K562 (cell line): Measurements from ENCODE around the gene WFIKKN1. TPM values are rescaled to one million over a fixed set of nuclear protein-coding genes. Genes with fewer than 3 reads are reported as not detected.

Experiments used
- ATAC-seq: fragments of 200-7000 bp; cut with Tn5 transposase; 3 replicates; pipeline ENCODE4 v1.9.1; 2020; ENCODE audit warnings: moderate library complexity
- BruUV-seq: library from RNA; stranded (reverse); fragments of 400-500 nt; replicated peaks from 2 replicates; lab custom pipeline; 2021; lab: Mats Ljungman, UMichigan
- CTCF ChIA-PET: fragments of 300-600 bp; formaldehyde crosslinking; extraction: SDS; loops from one replicate; lab custom pipeline; 2021; ENCODE audit warnings: low intra/inter-chr PET ratio; lab: Yijun Ruan, JAX
- POLR2A ChIA-PET: fragments of 300-600, 350-650 bp; sonication (Branson Sonifier 250); formaldehyde crosslinking; extraction: SDS; loops from one replicate; lab custom pipeline; 2021; ENCODE audit warnings: antibody characterized with exemption, inconsistent platforms; lab: Yijun Ruan, JAX
- DNase-seq, 4 experiments: peaks; one replicate each; pipeline versions ENCODE4 v3.0.0 to v3.0.0-alpha.2; 2011 to 2018; ENCODE audit warnings: low spot score in 3 of 4, mixed read lengths in 3 of 4; ENCODE audit errors: extremely low read depth in 1 of 4
- FAIRE-seq: peaks from 2 replicates; lab custom pipeline; 2011; peaks lifted over from hg19 to GRCh38; lab: Jason Lieb, UNC
- H2AFZ ChIP-seq: 2 replicates; pipeline ENCODE4 v1.6.0; 2011; ENCODE audit warnings: low read depth, low read length, control low read depth, inconsistent platforms
- H3K27ac ChIP-seq: fragments of 200-600 bp; 3 replicates; pipeline ENCODE4 v1.8.0; 2011; ENCODE audit warnings: low read depth, mild to moderate bottlenecking, control low read depth, inconsistent platforms, low read length, moderate library complexity, mixed read lengths; ENCODE audit errors: extremely low read depth
- H3K27me3 ChIP-seq, 2 experiments: fragments of 300-600 bp in 1 of 2; 2 replicates in 1 of 2; 3 replicates in 1 of 2; pipeline versions ENCODE4 v1.6.0 to v1.8.0; 2011; ENCODE audit warnings: inconsistent platforms in 2 of 2, low read length in 2 of 2, mild to moderate bottlenecking in 1 of 2, mixed read lengths in 1 of 2, moderate library complexity in 1 of 2; ENCODE audit not compliant: control insufficient read depth in 2 of 2, insufficient read depth in 2 of 2
- H3K36me3 ChIP-seq: fragments of 300-600 bp; 3 replicates; pipeline ENCODE4 v1.8.0; 2011; ENCODE audit warnings: mild to moderate bottlenecking, low read length, inconsistent platforms; ENCODE audit not compliant: control insufficient read depth, insufficient read depth
- H3K4me1 ChIP-seq, 2 experiments: fragments of 200-600 bp in 1 of 2; replicated peaks in 1 of 2; 2 replicates in 1 of 2; 3 replicates in 1 of 2; pipeline versions ENCODE4 v1.5.1 to v1.8.0; 2011; ENCODE audit warnings: inconsistent platforms in 2 of 2, low read length in 2 of 2, mild to moderate bottlenecking in 1 of 2, mixed read lengths in 1 of 2, moderate library complexity in 1 of 2; ENCODE audit not compliant: control insufficient read depth in 2 of 2, insufficient read depth in 2 of 2
- H3K4me2 ChIP-seq: 2 replicates; pipeline ENCODE4 v1.6.1; 2011; ENCODE audit warnings: low read length, control low read depth, inconsistent platforms, mixed read lengths; ENCODE audit not compliant: insufficient read depth
- H3K4me3 ChIP-seq: fragments of 200-600 bp; sonication (generic), shearing (Covaris generic); 2 replicates; pipeline ENCODE4 v1.5.1; 2016; ENCODE audit warnings: control low read depth, inconsistent platforms
- H3K79me2 ChIP-seq: fragments of 200-600 bp; 3 replicates; pipeline ENCODE4 v1.8.0; 2011; ENCODE audit warnings: low read length, inconsistent platforms; ENCODE audit not compliant: control insufficient read depth, insufficient read depth
- H3K9ac ChIP-seq, 2 experiments: 2 replicates each; pipeline versions ENCODE4 v1.6.0 to v1.6.1; 2011; ENCODE audit warnings: low read depth in 2 of 2, low read length in 2 of 2, control low read depth in 1 of 2, inconsistent platforms in 1 of 2, mild to moderate bottlenecking in 1 of 2, mixed read lengths in 1 of 2; ENCODE audit not compliant: insufficient read depth in 1 of 2
- H3K9me1 ChIP-seq: one replicate; pipeline ENCODE4 v1.6.0; 2011; ENCODE audit warnings: inconsistent platforms, mild to moderate bottlenecking, low read length, moderate library complexity; ENCODE audit not compliant: control insufficient read depth, insufficient read depth
- H3K9me3 ChIP-seq: replicated peaks from 2 replicates; pipeline ENCODE4 v1.5.1; 2011; ENCODE audit warnings: low read depth, low read length, inconsistent platforms; ENCODE audit not compliant: control insufficient read depth, insufficient read depth
- H4K20me1 ChIP-seq: replicated peaks from 2 replicates; pipeline ENCODE4 v1.6.1; 2011; ENCODE audit warnings: low read length, inconsistent platforms, mixed read lengths; ENCODE audit not compliant: control insufficient read depth, insufficient read depth
- BMI1 ChIP-seq: fragments of 150-350 bp; IDR thresholded peaks from 2 replicates; pipeline ENCODE4 v1.6.1; 2014; ENCODE audit warnings: low read length
- BRCA1 ChIP-seq, 2 experiments: fragments of 450-650 bp in 1 of 2; sonication (generic) in 1 of 2; formaldehyde crosslinking in 1 of 2; IDR thresholded peaks; 2 replicates each; pipeline versions ENCODE4 v1.5.0 to v1.6.1; 2017 to 2020; ENCODE audit warnings: mild to moderate bottlenecking in 1 of 2, missing genetic modification reagents in 1 of 2
- CHD1 ChIP-seq: fragments of 200-600 bp; sonication (generic); IDR thresholded peaks from one replicate; pipeline ENCODE4 v1.6.1; 2012; ENCODE audit warnings: mild to moderate bottlenecking, moderate library complexity, low read length, inconsistent platforms
- CXXC5 ChIP-seq: fragments of 250-450 bp; sonication (Bioruptor Pico); IDR thresholded peaks from 2 replicates; pipeline ENCODE4 v1.8.0; 2022; ENCODE audit warnings: inconsistent platforms, mild to moderate bottlenecking, moderate library complexity
- E2F3 ChIP-seq: fragments of 250-450 bp; sonication (Bioruptor Pico); IDR thresholded peaks from 2 replicates; pipeline ENCODE4 v1.4.0; 2020; ENCODE audit warnings: mild to moderate bottlenecking
- ETV1 ChIP-seq: fragments of 450-650 bp; conservative IDR thresholded peaks from 2 replicates; pipeline ENCODE4 v1.6.1; 2016; ENCODE audit warnings: missing genetic modification characterization, control low read depth, low read depth, missing compliant biosample characterization
- IFI16 ChIP-seq: fragments of 250-450 bp; sonication (Bioruptor Pico); IDR thresholded peaks from 2 replicates; pipeline ENCODE4 v2.1.2; 2022; ENCODE audit warnings: mild to moderate bottlenecking, inconsistent platforms
- ILF3 ChIP-seq: fragments of 450-650 bp; IDR thresholded peaks from 2 replicates; pipeline ENCODE4 v1.6.1; 2018; ENCODE audit warnings: antibody characterized with exemption, mild to moderate bottlenecking, moderate library complexity, borderline replicate concordance
- KHSRP ChIP-seq: fragments of 450-650 bp; IDR thresholded peaks from 2 replicates; pipeline ENCODE4 v1.6.1; 2017
- NCOA2 ChIP-seq, 2 experiments: fragments of 450-650 bp; IDR thresholded peaks; 2 replicates each; pipeline ENCODE4 v1.6.1; 2018; ENCODE audit warnings: mild to moderate bottlenecking in 2 of 2, moderate library complexity in 1 of 2; ENCODE audit not compliant: partially characterized antibody in 2 of 2
- NEUROD1 ChIP-seq: fragments of 150-350 bp; IDR thresholded peaks from 2 replicates; pipeline ENCODE4 v1.6.1; 2014; ENCODE audit warnings: borderline replicate concordance, low read length, low read depth; ENCODE audit not compliant: partially characterized antibody
- NFIC ChIP-seq: fragments of 450-650 bp; IDR thresholded peaks from 2 replicates; pipeline ENCODE4 v1.6.1; 2017; ENCODE audit warnings: mild to moderate bottlenecking, inconsistent platforms
- PURB ChIP-seq: sonication (generic); formaldehyde crosslinking; IDR thresholded peaks from 2 replicates; pipeline ENCODE4 v1.9.0; 2021; ENCODE audit warnings: low read depth, mild to moderate bottlenecking, missing genetic modification reagents
- SMAD3 ChIP-seq: fragments of 450-650 bp; formaldehyde crosslinking; conservative IDR thresholded peaks from 2 replicates; pipeline ENCODE4 v1.4.0; 2020; ENCODE audit warnings: mild to moderate bottlenecking
- SRF ChIP-seq, 2 experiments: fragments of 250-450, 450-650 bp in 1 of 2; sonication (Bioruptor Pico) in 1 of 2; sonication (generic) in 1 of 2; formaldehyde crosslinking; IDR thresholded peaks; 2 replicates each; pipeline versions ENCODE4 v1.5.0 to v1.5.1; 2020 to 2022; ENCODE audit warnings: mild to moderate bottlenecking in 1 of 2, missing genetic modification reagents in 1 of 2
- U2AF1 ChIP-seq: fragments of 200-400 bp; formaldehyde crosslinking; optimal IDR thresholded peaks from 2 replicates; pipeline ENCODE3; 2017; ENCODE audit warnings: mild to moderate bottlenecking, low read depth, low read length, moderate library complexity
- ZNF551 ChIP-seq: fragments of 250-450 bp; sonication (Bioruptor Pico); IDR thresholded peaks from 2 replicates; pipeline ENCODE4 v1.5.0; 2021; ENCODE audit warnings: mild to moderate bottlenecking, moderate library complexity
- WGBS: fragments of 100-300 bp; shearing (Covaris generic); methylation state at CpG from one replicate; pipeline ENCODE4 v1.1.6; 2016; ENCODE audit warnings: low coverage, mixed read lengths; ENCODE audit not compliant: insufficient coverage; ENCODE audit errors: missing lambda C conversion rate; 5-methylcytosine and 5-hydroxymethylcytosine counted together
- in situ Hi-C: fragments of 300-500 bp; cut with MboI; formaldehyde crosslinking; loops from 4 replicates; pipeline ENCODE4 v1.15.0; 2018; ENCODE audit warnings: inconsistent platforms, mixed read lengths
- intact Hi-C: fragments of 100-400 bp; cut with micrococcal nuclease; formaldehyde crosslinking; loops from 2 replicates; pipeline ENCODE4 v1.14.2; 2022
- polyA plus RNA-seq, 8 experiments: library from polyadenylated mRNA; depleted of rRNA in 4 of 8; stranded (reverse) in 5 of 8; unstranded in 3 of 8; fragments of >200 nt; fragmentation: Nextera tagmentation in 2 of 8; fragmentation: Illumina TruSeq in 1 of 8; extraction: Ambion mirVana in 2 of 8; extraction: Trizol in 1 of 8; gene quantifications; 2 replicates each; pipeline versions ENCODE4 v1.2.1 to v1.2.3, GENCODE V29; 2011 to 2014; ENCODE audit warnings: inconsistent platforms in 1 of 8, missing spikeins in 1 of 8
- total RNA-seq, 7 experiments: library from RNA; depleted of rRNA in 6 of 7; stranded (reverse); fragments of >200 nt in 6 of 7; fragmentation: Illumina TruSeq in 2 of 7; extraction: Trizol in 2 of 7; gene quantifications; 2 replicates each; pipeline versions ENCODE4 v1.2.1 to v1.2.3, GENCODE V29; 2011 to 2021; ENCODE audit warnings: low replicate concordance in 1 of 7
- TF ChIP-seq, protein P1 (sequence below): fragments of 450-650 bp; IDR thresholded peaks from 2 replicates; pipeline ENCODE4 v1.6.1; 2017; ENCODE audit warnings: mild to moderate bottlenecking, moderate library complexity
- TF ChIP-seq, protein P2 (sequence below): fragments of 250-450 bp; sonication (Bioruptor Pico); IDR thresholded peaks from 2 replicates; pipeline ENCODE4 v1.6.1; 2021; ENCODE audit warnings: mild to moderate bottlenecking
- TF ChIP-seq, protein P3 (sequence below), 2 experiments: fragments of 250-450 bp in 1 of 2; fragments of 450-650 bp in 1 of 2; sonication (Bioruptor Pico) in 1 of 2; IDR thresholded peaks; 2 replicates each; pipeline versions ENCODE4 v1.6.1 to v1.8.0; 2016 to 2021; ENCODE audit warnings: mild to moderate bottlenecking in 2 of 2, moderate library complexity in 2 of 2, missing compliant biosample characterization in 1 of 2, missing genetic modification characterization in 1 of 2

Gene WFIKKN1
- total and polyA plus RNA-seq, 9 of the 15 experiments (the other 6 are each of a cell fraction or from before 2014, with no cell fraction given): 0.14 to 1.1 (median 0.50) TPM; not detected in 4

DNA sequence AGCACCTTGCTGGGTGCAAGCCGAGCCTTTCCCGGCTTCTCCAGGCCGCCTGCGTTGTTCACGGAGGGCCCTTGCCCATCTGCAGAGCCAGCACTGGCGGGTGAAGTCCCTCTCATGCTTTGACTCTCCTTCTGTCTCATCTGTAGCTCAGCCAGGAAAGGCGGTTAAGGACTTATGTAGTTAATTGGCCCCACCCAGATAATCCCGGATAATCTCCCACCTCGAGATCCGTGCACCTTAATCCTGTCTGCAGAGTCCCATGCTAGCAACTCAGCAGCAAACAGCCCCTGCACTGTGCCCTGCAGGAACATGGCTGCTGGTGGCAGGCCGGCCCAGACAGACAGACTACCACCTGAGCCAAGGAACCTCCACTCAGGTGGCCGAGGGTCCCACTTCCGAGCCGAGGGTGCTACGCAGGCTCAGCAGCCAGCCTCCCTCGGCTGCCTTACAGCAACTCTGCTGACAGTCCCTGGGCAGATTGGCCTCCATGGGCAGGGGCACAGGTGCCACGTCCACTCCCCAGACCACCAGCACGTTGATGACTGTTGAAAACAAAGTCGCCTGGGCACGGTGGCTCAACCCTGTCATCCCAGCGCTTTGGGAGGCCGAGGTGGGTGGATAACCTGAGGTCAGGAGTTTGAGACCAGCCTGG is 24.0 kb upstream of the WFIKKN1 start (continued):
- TF ChIP-seq CXXC5 (no peak), ILF3 (no peak), E2F3 (no peak), NCOA2 (IDR thresholded peaks at IDR 0.05; ENCODE audit: partially characterized antibody in 2 of 2) (no peak)

DNA sequence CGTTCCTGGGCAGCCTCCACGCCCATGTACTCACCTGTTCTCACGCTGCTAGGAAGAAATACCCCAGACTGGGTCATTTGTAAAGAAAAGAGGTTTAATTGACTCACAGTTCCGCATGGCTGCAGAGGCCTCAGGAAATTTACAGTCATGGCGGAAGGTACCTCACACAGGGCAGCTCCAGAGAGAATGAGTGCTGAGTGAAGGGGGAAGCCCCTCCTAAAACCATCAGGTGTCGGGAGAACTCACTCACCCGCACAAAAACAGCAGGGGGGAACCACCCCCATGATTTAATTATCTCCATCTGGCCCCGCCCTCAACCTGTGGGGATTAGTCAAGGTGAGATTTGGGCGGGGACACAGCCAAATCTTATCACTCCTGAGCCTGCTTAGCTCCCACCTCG is 22.8 kb upstream of the WFIKKN1 start:
- CTCF ChIA-PET: no interaction called here
- WGBS: 55% methylated on average over 10 of the region's 10 CpGs
- H2AFZ ChIP-seq: no peak overlapping the region
- no peak overlapping the region for H3K4me2 ChIP-seq
- no peak for FAIRE-seq
- no peak overlapping the region for H3K9ac ChIP-seq
- no peak overlapping the region for H3K4me3 ChIP-seq
- no TSS peak for BruUV-seq
- H3K9me1 ChIP-seq: no peaks in the 10 kb centered on the region
- in situ Hi-C loops: no loop called here
- ATAC-seq: no peak
- H3K36me3 ChIP-seq: peaks cover 4% of the 10 kb centered on the region; the same call in 1 of the 3 replicates
- DNase-seq: no peak
- intact Hi-C loops: no loop called here
- H4K20me1 ChIP-seq: no peaks in the 10 kb centered on the region
- H3K27me3 ChIP-seq: no peaks in the 10 kb centered on the region
- POLR2A ChIA-PET: interaction anchor here (1.0 to 1.2 kb wide), 3 partner anchors 14 to 29 kb away, joined by 3 to 4 read pairs (median 4); partner anchors contain the start of genes METTL26 and RAB40C
- H3K4me1 ChIP-seq: peaks cover 0 to 26% of the 10 kb centered on the region in 2 experiments; a peak in 2 of 5 replicates
- H3K9me3 ChIP-seq: peaks cover 2% of the 10 kb centered on the region; the same call in 1 of the 2 replicates
- H3K27ac ChIP-seq: no peak overlapping the region
- peaks cover 38% of the 10 kb centered on the region for H3K79me2 ChIP-seq
- TF ChIP-seq, protein P1, sequence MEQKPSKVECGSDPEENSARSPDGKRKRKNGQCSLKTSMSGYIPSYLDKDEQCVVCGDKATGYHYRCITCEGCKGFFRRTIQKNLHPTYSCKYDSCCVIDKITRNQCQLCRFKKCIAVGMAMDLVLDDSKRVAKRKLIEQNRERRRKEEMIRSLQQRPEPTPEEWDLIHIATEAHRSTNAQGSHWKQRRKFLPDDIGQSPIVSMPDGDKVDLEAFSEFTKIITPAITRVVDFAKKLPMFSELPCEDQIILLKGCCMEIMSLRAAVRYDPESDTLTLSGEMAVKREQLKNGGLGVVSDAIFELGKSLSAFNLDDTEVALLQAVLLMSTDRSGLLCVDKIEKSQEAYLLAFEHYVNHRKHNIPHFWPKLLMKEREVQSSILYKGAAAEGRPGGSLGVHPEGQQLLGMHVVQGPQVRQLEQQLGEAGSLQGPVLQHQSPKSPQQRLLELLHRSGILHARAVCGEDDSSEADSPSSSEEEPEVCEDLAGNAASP: no peak
- TF ChIP-seq, protein P2, sequence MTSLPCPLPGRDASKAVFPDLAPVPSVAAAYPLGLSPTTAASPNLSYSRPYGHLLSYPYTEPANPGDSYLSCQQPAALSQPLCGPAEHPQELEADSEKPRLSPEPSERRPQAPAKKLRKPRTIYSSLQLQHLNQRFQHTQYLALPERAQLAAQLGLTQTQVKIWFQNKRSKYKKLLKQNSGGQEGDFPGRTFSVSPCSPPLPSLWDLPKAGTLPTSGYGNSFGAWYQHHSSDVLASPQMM: no peak
- TF ChIP-seq, protein P3, sequence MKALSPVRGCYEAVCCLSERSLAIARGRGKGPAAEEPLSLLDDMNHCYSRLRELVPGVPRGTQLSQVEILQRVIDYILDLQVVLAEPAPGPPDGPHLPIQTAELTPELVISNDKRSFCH (CRISPR knock-in tag; IDR thresholded peaks at IDR 0.05): no peak
- TF ChIP-seq, protein P3 (tag; IDR thresholded peaks at IDR 0.05): no peak
- TF ChIP-seq BRCA1 (IDR thresholded peaks at IDR 0.05): no peak
- no peak for TF ChIP-seq BRCA1 (CRISPR knock-in tag; IDR thresholded peaks at IDR 0.05)
- TF ChIP-seq ZNF551: no peak
- no peak for TF ChIP-seq IFI16 (CRISPR knock-in tag)
- TF ChIP-seq KHSRP: no peak
- TF ChIP-seq SRF (CRISPR knock-in tag; IDR thresholded peaks at IDR 0.05): no peak
- no peak for TF ChIP-seq PURB (CRISPR knock-in tag)
- no peak for TF ChIP-seq ETV1
- no peak for TF ChIP-seq NFIC
- TF ChIP-seq NEUROD1: no peak
- no peak for TF ChIP-seq SMAD3 (CRISPR knock-in tag)
- no peak for TF ChIP-seq U2AF1
- no peak for TF ChIP-seq BMI1
- no peak for TF ChIP-seq CHD1
